HG03469 (cell line): ENCODE results near the gene SETD1B.
"Not testable (repeated sequence)": the region's sequence is repeated elsewhere in the genome, so short reads cannot be mapped to it uniquely, and the experiment has no call there.

Source experiments
- ATAC-seq: cut with Tn5 transposase; IDR thresholded peaks from one replicate; pipeline ENCODE4 v1.9.1; 2021; ENCODE audit warnings: mild to moderate bottlenecking, moderate library complexity, moderate number of reproducible peaks; ENCODE audit not compliant: unreplicated experiment

SETD1B gene

DNA sequence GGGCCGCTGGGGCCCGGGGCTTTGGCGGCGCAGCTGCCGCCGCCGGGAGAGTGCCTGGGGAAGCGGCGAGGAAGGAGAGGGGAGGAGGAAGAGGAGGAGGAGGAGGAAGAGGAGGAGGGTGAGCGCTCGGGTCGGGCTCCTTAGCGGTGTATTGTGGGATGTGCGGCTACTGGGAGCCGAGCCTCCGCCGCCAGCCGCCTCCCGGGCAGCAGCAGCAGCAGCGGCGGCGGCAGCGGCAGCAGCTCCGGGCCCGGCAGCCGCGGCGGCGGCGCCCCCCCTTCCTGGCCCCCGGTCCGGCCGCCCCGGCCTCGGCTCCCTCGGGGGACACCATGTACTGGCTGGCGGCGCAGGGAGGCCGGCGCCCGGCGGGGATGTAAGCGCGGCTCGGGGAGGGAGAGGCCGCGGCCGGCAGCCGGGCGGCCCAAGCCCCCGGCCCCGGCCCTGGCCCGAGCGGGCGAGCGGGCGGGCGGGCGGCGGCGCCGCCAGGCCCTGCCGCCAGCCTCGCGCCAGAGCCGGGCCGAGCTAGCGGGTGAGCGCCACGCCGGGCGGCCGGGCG lies at the start of gene SETD1B:
TSS of gene SETD1B (plus strand) at position 149 of the 556 bp plus-strand sequence. CDS start 729 bp downstream, outside the sequence.
- ATAC-seq = no peak

DNA sequence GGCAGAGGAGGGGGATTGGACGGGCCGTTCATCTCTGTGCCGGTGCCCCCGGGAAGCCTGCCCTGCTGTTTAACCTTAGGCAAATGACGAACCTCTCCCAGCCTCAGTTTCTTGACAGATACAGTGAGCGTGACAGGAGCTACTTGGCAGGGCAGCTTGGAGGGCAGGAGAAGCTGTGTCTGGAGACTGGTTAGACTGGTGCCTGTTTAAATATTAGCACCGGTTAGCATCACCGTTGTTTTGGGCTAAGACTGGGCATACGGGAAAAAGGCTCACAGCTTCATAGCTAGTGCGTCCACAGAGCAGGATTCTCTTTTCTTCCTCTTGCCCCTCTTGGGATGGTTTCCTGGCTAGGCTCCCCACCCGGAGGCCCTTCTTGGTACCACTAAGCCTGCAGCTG lies 49.0 kb upstream of the SETD1B start:
- no peak for ATAC-seq

DNA sequence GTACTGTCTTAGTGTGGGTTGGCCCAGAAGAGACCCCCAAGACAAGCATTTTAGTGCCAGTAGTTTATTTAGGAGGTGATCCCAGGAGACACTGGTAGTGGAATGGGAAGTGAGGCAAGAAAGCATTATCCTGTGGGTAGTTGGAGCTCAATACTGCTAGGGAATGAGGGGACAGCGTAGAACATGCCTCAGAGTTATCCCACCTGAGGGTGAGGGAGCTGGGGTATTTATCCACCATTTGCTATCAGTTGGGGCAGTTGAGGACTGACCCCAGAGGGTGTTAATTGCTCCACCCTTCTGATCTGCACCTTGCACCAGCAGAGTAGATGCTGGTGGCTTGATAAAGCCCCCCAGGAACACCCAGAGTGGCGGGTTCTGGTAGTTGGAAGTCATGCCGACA lies 48.2 kb upstream of the SETD1B start:
- no peak for ATAC-seq

DNA sequence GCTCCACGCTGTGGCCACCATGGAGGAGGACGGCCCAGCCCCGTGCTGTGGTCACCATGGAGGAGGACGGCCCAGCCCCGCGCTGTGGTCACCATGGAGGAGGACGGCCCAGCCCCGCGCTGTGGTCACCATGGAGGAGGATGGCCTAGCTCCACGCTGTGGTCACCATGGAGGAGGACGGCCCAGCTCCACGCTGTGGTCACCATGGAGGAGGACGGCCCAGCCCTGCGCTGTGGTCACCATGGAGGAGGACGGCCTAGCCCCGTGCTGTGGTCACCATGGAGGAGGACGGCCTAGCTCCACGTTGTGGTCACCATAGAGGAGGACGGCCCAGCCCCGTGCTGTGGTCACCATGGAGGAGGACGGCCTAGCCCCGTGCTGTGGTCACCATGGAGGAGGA lies 45.3 kb upstream of the SETD1B start:
- not testable (repeated sequence) for ATAC-seq

DNA sequence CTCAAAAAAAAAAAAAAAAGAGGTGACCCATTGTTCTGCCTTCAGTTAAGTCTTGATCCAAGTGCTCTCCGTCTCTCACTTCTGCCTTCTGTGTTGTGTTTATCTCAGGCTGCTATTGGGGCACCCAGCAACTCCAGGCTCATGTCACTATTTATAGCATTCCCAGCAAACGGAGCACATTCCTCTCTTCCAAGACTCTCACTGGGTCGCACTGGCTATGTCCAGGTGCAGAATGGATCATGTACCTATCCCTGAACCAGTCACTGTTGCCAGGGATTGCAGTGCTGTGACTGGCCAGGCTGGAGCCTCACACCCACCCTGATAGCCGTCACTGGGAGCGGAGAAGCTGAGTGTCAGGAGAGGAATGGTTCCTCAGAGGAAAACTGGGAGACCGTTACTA lies 41.5 kb upstream of the SETD1B start:
- ATAC-seq = no peak

DNA sequence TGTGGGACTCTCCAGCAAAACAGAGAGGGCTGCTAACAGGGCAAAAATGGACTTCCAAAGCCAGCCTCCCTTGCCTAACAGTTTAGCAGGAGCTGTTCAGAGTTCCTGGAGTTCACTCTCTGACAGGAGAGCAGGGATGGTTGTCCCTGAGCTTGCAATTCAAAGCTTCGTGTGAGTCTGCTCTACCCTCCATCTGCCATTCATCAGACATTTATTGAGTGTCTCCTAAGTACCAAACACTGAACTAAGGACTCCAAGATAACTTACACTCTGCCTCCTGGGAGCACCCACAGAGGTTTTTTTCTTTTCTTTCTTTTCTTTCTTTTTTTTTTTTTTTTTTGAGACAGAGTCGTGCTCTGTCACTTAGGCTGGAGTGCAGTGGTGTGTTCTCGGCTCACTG lies 39.0 kb upstream of the SETD1B start:
- ATAC-seq = no peak

DNA sequence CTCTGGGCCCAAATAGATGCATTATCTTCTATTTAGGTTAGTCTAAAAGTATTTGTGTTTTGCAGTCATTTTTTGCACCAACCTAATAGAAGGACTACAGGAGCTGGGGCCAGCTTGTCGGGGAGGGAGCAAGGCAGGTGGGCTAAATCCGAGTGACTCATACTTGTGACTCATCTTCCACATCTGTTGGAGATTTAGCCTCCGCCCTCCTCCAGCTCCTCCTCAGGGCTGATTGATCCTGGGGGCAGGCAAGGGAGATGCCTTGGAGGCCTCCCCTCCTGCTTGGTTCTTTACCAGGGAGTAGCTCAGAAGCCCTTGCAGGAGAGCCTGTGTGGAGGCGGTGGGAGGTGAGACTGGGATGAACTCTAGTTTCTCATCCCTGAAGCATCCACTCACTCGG lies 38.2 kb upstream of the SETD1B start:
- ATAC-seq = no peak

DNA sequence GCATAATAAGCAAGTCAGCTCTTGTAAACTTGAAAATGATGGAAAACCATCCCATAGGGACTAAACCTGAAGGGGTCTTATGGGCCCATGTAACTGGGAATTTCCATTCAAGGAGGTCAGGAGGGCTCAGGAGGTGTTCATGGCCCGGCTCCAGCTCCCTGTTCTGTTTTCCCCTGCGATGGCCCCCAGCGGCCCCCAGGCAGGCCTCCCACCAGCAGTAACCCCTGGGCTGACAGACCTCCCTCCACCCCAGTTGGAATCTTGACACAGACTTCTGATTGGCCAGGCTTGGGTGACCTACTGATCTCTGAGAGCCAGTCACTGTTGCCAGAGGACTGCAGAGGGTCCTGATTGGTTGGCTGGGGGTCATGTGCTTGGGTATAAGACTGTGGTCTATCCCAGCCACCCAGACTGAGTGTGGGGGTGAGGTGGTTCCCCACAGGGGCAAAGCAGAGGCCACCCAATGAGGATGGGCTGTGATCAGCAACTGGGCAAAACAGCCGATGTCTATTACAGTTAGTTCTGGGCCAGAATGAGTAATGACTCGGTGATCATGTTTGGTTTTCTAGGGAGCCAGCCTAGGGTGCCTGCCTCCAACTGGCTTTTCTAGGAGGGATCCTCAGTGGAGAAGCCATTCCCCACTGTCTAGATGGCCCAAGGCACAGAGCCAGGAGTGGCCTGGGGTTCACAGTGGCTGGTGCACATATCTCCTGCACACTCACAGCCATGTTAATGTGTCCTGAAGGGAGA lies 37.3 kb upstream of the SETD1B start:
- no peak for ATAC-seq

DNA sequence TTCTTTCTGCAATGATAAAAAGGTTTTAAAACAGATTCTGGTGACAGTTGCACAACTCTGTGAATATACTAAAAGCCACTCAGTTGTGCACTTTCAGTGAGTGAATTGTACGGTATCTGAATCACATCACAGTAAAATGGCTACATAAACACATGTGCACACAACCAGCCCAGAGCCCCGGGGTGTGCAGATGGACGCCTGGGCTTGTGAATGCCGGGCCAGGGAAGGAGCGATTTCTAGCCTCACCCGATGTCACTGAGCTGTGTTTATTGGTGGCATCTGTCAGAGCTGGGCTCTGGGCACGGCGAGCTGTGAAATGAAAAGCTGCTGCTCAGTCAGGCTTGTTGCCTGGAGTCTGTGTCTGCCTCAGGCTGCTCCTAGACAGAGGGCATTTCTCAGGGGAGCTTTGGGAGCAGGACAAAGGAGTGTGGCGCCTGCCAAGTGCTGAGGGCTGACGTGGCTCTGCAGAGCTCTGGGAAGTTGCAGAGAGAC lies 36.2 kb upstream of the SETD1B start:
- ATAC-seq = no peak

DNA sequence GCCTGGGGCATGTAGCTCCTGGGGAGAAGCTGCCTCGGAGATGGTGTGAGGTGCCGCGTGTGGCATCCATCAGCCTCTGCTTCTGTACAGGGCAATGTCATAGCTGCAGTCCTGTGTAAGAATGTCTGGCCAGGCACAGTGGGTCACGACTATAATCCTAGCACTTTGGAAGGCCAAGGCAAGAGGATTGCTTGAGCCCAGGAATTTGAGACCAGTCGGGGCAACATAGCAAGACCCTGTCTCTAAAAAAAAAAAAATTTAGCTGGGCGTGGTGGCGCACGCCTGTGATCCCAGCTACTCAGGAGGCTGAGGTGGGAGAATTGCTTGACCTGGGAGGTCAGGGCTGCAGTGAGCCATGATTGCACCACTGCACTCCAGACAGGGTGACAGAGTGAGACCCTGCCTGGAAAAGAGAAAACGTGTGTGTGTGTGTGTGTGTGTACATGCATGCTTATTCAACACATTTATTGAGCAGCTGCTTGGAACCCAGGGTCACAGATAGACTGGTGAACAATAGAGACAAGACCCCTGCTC lies 34.4 kb upstream of the SETD1B start:
- ATAC-seq = no peak

DNA sequence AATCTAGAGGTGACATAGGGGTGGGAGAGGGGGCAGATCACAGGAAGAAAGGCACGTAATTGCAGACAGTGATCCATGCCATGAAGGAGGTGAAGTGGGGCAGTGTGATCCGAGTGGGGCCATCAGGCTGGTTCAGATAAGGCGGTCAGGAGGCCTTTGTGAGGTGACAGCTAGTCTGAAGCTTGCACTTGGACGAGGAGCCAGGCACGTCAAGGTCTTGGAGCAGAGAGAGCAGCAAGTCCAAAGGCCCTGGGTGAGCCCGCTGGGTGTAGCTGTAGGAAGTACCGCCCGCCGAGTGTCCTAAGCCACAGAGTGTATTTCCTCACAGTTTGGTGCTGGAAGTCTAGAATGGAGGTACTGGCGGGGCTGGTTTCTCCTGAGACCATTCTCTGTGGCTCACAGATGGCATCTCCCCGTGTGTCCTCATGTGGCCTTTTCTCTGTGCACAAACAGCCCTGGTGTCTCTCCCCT lies 33.9 kb upstream of the SETD1B start:
- no peak for ATAC-seq

DNA sequence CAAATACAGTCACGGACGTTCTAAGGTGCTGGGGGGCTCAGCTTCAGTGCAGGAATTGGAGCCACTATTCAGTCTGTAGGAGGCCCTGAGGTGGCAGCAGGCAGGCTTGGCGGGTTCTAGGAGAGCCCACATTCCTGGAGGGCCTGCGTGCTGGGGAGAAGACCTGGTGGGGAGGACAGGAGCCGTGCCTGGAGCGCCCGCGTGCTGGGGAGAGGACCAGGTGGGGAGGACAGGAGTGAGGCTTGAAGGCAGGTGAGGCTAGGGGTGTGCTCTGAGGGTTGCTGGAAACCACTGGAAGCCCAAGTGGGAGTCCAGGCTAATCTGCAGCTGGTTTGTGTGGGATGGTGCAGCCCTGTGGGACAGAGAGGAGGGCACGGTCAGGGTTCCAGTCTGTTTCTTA lies 33.4 kb upstream of the SETD1B start:
- no peak for ATAC-seq

DNA sequence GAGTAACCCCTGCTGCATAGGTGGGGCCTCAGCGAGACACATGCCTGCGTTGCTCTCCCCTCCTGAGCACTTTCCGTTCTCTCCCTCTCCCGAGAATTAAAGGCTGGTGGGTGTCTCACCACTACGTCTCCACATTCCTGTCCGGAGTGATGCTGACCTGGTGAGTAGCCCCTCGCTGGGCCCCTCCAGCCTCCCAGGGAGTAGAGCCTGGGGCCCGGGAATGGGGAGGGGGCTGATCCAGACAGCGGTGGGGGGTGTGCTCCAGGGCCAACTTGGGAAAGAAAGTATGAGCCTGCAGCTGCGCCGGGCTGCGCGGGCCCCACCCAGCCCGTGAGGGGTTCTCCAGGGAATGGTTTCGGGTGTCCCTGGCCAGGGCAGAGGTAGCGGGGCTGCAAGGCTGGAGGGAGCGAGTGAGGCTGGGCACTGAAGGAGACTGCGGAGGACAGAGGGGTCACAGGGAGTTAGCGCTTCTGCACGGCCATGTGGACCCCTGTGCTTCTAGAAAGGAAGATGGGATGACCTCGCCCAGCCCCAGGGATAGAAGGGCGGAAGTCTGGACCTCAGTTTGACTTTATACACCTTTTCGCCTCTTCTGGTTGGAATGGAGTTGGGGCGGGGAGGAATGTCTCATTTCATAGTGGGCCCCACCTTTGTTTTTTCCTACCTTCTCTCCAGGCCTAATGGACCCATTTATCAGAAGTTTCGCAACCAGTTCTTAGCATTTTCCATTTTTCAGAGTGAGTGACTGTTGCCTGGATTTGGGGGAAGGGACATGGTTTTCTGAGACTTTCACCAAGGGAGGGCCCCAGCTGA lies 32.8 kb upstream of the SETD1B start:
- no peak for ATAC-seq

DNA sequence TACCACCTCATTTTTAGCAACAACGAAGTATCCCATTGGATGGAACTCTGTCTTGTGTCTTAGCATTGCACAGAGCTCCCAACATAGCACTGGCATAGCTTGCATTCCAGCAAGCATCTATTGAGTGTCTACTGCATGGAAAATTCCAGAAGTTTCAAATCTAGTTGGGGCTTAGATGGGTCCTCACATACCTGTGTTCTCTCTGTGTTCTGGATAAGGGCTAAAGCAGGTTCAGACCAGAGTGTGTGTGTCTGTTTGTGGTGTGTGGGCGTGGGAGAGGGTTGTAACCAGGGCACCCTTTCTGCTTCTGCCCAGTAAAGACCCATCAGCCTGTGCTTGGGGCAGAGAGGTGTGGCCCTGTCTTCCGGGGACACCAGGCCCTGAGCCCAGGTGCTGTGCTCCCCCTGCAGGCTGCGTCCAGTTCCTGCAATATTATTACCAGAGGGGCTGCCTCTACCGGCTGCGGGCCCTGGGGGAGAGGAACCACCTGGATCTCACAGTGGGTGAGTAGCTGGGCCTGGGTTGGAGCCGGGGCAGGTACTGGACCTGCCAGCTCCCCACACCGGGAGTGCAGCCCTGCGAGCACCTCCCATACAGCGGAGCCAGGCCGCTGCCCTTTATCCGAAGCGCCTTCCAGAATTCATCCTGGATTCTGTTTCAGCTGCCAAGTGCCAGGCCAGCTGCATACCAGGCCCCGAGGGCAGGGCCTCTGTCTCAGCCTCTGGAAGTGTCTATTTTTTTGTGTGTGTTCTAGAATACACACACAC lies 30.6 kb upstream of the SETD1B start:
- ATAC-seq = peak; percentile 60

DNA sequence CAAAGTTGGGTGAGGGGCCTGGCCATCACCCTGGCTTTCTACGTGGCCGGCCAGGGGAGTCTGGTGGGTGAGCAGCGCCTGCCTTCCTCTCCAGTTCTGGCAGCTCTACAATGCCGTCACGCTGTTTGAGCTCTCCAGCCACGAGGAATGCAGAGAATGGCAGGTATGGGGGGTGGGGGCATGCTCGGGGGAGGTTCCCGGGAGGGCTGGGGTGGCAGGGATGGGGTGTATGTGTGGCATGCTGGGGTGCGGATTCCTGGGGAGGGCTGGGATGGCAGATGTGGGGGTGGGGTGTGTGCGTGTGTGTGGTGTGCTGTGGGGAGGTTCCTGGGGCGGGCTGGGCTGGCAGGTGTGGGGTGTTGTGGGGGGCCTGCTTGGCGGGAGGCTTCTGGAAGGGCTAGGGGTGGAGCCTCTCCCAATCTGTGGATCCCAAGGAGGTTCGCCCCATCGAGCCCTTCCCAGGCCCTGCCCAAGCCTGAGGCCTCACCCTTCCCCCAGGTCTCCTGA lies 28.8 kb upstream of the SETD1B start:
- ATAC-seq = no peak

DNA sequence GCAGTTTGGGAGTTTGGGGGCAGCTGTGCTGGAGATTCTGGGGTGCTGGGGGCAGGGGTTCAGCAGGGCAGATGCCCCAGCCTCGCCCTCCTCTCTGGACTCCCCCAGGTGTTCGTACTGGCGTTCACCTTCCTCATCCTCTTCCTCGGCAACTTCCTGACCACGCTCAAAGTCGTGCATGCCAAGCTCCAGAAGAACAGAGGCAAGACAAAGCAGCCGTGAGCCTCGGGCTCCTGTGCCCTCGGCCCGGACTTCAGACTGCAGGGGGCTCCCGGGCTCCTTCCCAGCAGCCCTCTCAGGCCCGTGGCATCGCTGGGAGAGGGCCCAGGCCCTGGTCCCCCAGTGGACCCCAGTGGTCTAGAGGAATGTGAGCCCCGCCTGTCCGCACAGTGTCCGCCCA lies 28.3 kb upstream of the SETD1B start:
- no peak for ATAC-seq

DNA sequence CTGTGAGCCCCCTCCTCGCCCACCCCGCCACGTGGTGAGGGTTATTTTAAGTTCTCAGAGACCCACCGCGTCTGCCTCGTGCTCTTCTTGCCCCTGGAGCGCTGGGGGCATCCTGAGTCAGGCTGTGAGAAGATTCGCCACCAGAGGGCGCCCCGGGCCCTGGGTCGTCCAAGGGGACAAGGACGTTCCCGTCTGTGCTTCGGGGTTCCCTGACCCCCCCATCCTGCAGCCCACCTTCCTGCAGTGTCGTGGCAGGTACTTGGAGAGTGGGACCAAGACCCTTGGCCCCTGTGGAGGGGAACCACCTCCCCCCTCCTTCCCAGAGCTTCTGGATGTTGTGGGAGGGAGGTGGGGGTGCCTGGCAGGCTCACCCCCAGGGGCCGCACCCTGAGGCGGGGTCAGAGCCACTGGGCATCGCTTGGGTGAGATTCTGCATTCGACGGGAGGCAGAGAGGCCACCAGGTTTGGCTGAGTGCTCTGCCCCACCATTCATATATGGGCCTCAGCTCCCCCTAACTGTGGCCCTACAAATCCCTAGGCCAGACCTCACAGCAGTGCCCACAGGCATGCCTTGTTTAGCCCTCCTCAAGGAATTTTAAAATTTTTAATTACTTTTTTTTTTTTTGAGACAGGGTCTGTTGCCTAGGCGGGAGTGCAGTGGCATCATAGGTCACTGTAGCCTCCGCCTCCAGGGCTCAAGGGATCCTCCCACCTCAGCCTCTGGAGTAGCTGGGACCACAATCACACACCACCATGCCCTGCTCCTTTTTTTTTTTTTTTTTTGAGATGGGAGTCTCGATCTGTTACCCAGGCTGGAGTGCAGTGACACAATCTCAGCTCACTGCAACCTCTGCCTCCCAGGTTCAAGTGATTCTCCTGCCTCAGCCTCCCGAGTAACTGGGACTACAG lies 27.4 kb upstream of the SETD1B start:
- no peak for ATAC-seq

DNA sequence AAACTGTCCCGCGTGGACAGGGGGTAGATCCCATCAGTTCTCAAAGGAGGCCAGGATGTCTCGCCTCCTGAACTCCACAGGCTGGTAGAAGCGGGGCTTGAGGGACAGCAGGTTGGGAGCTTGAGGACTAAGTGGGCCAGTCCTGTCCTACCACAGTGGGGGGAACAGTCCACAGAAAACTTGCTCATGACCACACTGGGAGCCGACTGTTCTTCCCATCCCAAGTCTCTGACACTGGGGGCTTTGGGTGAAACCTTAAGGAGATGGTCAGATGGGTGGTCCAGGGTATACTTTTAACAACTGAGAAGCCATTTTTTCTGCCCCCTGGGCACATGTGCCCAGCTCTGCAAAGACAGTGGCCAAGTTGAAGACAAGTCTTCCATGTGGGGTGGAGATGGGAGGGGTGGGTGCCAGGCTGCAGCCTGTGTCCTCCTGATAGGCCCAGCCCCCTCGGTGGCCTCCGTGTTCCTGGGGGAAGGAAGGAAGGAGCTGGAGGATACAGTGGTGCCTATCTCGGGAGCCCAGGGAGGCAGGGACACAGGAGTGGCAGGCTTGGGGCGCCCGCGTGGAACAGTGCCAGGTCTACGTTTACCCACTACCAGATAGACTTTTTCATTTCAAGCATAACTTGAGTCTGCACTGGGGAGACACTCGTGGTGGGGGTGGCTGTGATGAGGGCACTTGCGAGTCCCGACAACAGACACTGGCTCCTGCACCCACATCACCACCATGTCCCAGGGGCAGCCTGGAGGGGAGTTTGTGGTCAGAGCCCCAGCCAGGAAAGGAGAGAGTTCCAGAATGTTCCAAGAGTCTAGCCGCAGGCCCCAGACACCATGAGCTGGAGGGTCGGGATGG lies 25.0 kb upstream of the SETD1B start:
- no peak for ATAC-seq
